GM12892 (cell line): ENCODE results near the gene OR3A3.

Experiments
- POLR2A ChIP-seq: IDR thresholded peaks from 2 replicates; pipeline ENCODE4 v1.6.1; 2011; ENCODE audit warnings: low read depth, low read length, control low read depth
- POLR2AphosphoS5 ChIP-seq: IDR thresholded peaks from 2 replicates; pipeline ENCODE4 v1.6.1; 2011; ENCODE audit warnings: low read depth, low read length, control low read depth
- TAF1 ChIP-seq: IDR thresholded peaks from 2 replicates; pipeline ENCODE4 v1.6.1; 2011; ENCODE audit warnings: low read depth, mild to moderate bottlenecking, control low read depth, low read length, borderline replicate concordance

DNA sequence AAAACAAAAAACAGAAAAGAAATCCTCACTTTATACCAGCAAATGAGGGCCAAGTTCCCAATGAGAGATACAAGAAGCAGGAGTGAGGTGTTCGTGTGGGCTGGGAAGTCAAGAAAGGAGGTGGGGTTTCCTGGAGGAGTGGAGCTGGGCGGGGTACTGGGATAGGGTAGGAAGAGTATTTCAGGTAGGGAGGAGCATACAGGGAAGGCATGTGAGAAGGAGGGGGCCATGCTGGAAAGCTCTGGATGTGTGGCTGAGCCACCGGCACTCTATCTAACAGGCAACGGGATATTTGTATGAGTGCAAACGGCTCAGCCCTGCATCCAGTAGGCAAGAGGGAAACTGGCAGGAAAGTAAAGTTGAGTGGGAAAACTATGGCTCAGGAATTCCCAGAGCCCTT, 29.2 kb upstream of the OR3A3 start:
- TF ChIP-seq POLR2AphosphoS5, result no peak
- no peak for TF ChIP-seq POLR2A
- no peak for TF ChIP-seq TAF1
